Astrocyte of the cerebellum (primary cell): ENCODE measurements around the gene STXBP5L.
"Not testable (repeated sequence)": the region's sequence is repeated elsewhere in the genome, so short reads cannot be mapped to it uniquely, and the experiment has no call there.

Experiments used
- DNase-seq: peaks from one replicate; pipeline ENCODE4 v3.0.0-alpha.2; 2011; ENCODE audit warnings: low read depth
- H3K4me3 ChIP-seq: 2 replicates; pipeline ENCODE4 v1.5.1; 2011; ENCODE audit warnings: mild to moderate bottlenecking, low read depth, low read length, moderate library complexity
- in situ Hi-C: cut with HindIII; loops from 2 replicates; pipeline ENCODE4 v1.10.0; 2017; ENCODE audit warnings: low sequenced_read_pairs
- TF ChIP-seq, protein P1 (sequence below): IDR thresholded peaks from 2 replicates; pipeline ENCODE4 v1.5.1; 2012; ENCODE audit warnings: low read length, low read depth, moderate library complexity, mild to moderate bottlenecking; ENCODE audit errors: missing control alignments

Gene STXBP5L

GRCh38 chr3:121175083-121175482, 267.1 kb downstream of the STXBP5L start:
- no peak overlapping the region for H3K4me3 ChIP-seq
- in situ Hi-C loops, result no loop called here
- no peak for DNase-seq
- TF ChIP-seq, protein P1, sequence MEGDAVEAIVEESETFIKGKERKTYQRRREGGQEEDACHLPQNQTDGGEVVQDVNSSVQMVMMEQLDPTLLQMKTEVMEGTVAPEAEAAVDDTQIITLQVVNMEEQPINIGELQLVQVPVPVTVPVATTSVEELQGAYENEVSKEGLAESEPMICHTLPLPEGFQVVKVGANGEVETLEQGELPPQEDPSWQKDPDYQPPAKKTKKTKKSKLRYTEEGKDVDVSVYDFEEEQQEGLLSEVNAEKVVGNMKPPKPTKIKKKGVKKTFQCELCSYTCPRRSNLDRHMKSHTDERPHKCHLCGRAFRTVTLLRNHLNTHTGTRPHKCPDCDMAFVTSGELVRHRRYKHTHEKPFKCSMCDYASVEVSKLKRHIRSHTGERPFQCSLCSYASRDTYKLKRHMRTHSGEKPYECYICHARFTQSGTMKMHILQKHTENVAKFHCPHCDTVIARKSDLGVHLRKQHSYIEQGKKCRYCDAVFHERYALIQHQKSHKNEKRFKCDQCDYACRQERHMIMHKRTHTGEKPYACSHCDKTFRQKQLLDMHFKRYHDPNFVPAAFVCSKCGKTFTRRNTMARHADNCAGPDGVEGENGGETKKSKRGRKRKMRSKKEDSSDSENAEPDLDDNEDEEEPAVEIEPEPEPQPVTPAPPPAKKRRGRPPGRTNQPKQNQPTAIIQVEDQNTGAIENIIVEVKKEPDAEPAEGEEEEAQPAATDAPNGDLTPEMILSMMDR, result no peak

DNA sequence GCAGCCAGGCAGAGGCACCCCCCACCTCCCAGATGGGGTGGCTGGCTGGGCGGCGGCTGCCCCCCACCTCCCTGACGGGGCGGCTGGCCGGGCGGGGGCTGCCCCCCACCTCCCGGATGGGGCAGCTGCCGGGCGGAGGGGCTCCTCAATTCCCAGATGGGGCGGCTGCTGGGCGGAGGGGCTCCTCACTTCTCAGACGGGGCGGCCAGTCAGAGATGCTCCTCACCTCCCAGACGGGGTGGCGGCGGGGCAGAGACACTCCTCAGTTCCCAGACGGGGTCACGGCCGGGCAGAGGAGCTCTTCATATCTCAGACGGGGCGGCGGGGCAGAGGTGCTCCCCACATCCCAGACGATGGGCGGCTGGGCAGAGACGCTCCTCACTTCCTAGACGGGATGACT, 282.6 kb downstream of the STXBP5L start:
- H3K4me3 ChIP-seq, DNase-seq, in situ Hi-C loops: not testable (repeated sequence)

- TF ChIP-seq, protein P1, result no peak
- no peak overlapping the region for H3K4me3 ChIP-seq
- DNase-seq, result no peak
- in situ Hi-C loops, result no loop called here
These were observed 294.6 kb downstream of the STXBP5L start for GRCh38 chr3:121202573-121202972.

DNA sequence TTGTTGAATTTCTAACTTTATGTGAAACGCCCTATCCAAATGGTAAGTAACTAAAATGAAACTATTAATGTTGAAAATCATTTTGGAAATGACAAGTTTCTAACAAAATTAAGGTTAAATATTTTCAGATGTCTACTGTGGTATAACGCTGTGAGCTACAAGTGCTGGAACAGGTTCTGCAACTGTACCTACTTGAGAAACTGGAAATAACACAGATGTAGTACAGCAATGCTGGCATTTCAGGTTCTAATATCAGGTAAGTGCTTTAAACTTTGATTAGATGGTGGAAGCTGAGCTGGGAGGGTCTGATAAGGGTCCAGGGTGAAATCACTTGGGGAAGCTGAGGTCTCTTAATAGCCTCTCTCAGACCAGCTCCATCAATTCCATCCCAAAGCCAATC, 315.1 kb downstream of the STXBP5L start:
- in situ Hi-C loops, result no loop called here
- no peak overlapping the region for H3K4me3 ChIP-seq
- no peak for DNase-seq
- TF ChIP-seq, protein P1, result no peak

- TF ChIP-seq, protein P1, result no peak
- no peak overlapping the region for H3K4me3 ChIP-seq
- in situ Hi-C loops, result no loop called here
- no peak for DNase-seq
These were observed 321.0 kb downstream of the STXBP5L start for GRCh38 chr3:121228971-121229370.

DNA sequence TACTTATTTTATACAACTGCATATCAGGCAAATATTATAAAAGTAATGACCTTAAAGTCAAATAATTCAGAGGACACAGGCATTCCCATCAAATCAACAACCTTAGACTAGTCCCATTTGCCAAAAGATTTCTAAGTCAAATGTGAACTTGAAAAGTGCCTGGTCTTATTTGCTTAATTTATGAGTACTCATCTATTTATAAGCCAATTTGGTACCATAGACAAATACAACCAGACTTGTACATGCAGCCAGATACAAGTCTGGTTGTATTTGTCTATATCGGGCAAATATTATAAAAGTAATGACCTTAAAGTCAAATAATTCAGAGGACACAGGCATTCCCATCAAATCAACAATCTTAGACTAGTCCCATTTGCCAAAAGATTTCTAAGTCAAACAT, 322.2 kb downstream of the STXBP5L start:
- DNase-seq, in situ Hi-C loops, H3K4me3 ChIP-seq: not testable (repeated sequence)

DNA sequence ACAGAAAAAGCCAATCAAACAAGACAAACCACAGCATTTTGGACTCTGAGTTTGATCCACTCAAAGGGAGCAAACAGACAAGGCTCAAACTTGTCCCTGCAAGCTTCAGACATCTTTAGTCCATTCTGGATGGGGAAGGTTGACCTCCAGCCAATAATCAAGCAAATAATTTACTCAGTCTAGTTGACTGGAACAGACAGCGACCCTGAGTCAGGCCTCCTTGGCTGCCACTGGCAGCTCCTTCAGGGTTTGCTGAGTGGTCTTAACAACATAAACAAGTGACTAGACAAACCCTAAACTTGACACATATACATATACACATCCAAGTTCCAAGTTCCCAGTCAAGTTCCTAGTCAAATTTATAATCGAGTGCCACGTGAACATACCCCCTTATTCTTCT, 323.9 kb downstream of the STXBP5L start:
- in situ Hi-C loops, result no loop called here
- DNase-seq, result no peak
- no peak overlapping the region for H3K4me3 ChIP-seq
- TF ChIP-seq, protein P1, result no peak
